ENCODE measurements around the gene OTOG.
"Not testable (repeated sequence)": the region's sequence is repeated elsewhere in the genome, so short reads cannot be mapped to it uniquely, and the experiment has no call there.

The OTOG gene

GRCh38 chr11:17604201-17604914 lies 57.3 kb downstream of the OTOG start:
- DNase-seq (ENCODE audit: low read depth): no peak

GRCh38 chr11:17604915-17605233 lies 57.8 kb downstream of the OTOG start:
- DNase-seq (ENCODE audit: low read depth): no peak

- no peak for DNase-seq (ENCODE audit: low read depth)
Measured at GRCh38 chr11:17605651-17606122, 58.6 kb downstream of the OTOG start.

- DNase-seq (ENCODE audit: low read depth): no peak
Measured at GRCh38 chr11:17606233-17607082, 59.4 kb downstream of the OTOG start.

GRCh38 chr11:17607083-17607429 lies 60.0 kb downstream of the OTOG start:
- DNase-seq (ENCODE audit: low read depth): no peak

GRCh38 chr11:17607591-17608570 lies 60.8 kb downstream of the OTOG start:
- no peak for DNase-seq (ENCODE audit: low read depth)

GRCh38 chr11:17608821-17609220 lies 61.8 kb downstream of the OTOG start:
- no peak for DNase-seq (ENCODE audit: low read depth)

- DNase-seq (ENCODE audit: low read depth): no peak
Measured at GRCh38 chr11:17609291-17610084, 62.4 kb downstream of the OTOG start.

- no peak for DNase-seq (ENCODE audit: low read depth)
Measured at GRCh38 chr11:17610085-17610894, 63.2 kb downstream of the OTOG start.

GRCh38 chr11:17611049-17611448 lies 64.0 kb downstream of the OTOG start:
- no peak for DNase-seq (ENCODE audit: low read depth)

GRCh38 chr11:17611503-17612220 lies 64.6 kb downstream of the OTOG start:
- DNase-seq (ENCODE audit: low read depth): no peak

GRCh38 chr11:17612221-17613188 lies 65.4 kb downstream of the OTOG start:
- no peak for DNase-seq (ENCODE audit: low read depth)

- no peak for DNase-seq (ENCODE audit: low read depth)
Measured at GRCh38 chr11:17613428-17613962, 66.4 kb downstream of the OTOG start.

GRCh38 chr11:17613983-17614382 lies 66.9 kb downstream of the OTOG start:
- no peak for DNase-seq (ENCODE audit: low read depth)

GRCh38 chr11:17622711-17623110 lies 75.7 kb downstream of the OTOG start:
- not testable (repeated sequence) for DNase-seq (ENCODE audit: low read depth)

GRCh38 chr11:17629113-17629512 lies 82.1 kb downstream of the OTOG start:
- DNase-seq (ENCODE audit: low read depth): no peak

GRCh38 chr11:17630936-17631335 lies 83.9 kb downstream of the OTOG start:
- no peak for DNase-seq (ENCODE audit: low read depth)

- no peak for DNase-seq (ENCODE audit: low read depth)
Measured at GRCh38 chr11:17631702-17632365, 84.8 kb downstream of the OTOG start.
